ENCODE results near the gene GCFC2.
"Not testable (repeated sequence)": the region's sequence is repeated elsewhere in the genome, so short reads cannot be mapped to it uniquely, and the experiment has no call there.

Gene GCFC2

GRCh38 chr2:75710577-75711253 lies at the start of gene GCFC2:
Gene GCFC2 (minus strand): TSS chr2:75710915. CDS start chr2:75710855, 60 bp downstream.
- Mint-ChIP-seq H3K36me3 (peaks cover 5% of the 10 kb centered on the region), H3K27me3 (peaks cover 5% of the 10 kb centered on the region), H3K4me3 (peak within 1 kb of the TSS; percentile 89), H3K27ac (peak within 1 kb of the TSS; percentile 98), H3K4me1 (peaks cover 35% of the 10 kb centered on the region), H3K9me3 (no peaks in the 10 kb centered on the region)
- peak; percentile 85 for DNase-seq
- CTCF ChIA-PET, result no interaction called here

- CTCF ChIA-PET, result no interaction called here
- Mint-ChIP-seq H3K4me1 (no peaks in the 10 kb centered on the region), H3K4me3 (no peak overlapping the region), H3K36me3 (no peaks in the 10 kb centered on the region), H3K9me3 (no peaks in the 10 kb centered on the region), H3K27ac (no peak overlapping the region), H3K27me3 (peaks cover 5% of the 10 kb centered on the region)
- no peak for DNase-seq
Observed at GRCh38 chr2:75752828-75753227, 42.1 kb upstream of the GCFC2 start.

DNA sequence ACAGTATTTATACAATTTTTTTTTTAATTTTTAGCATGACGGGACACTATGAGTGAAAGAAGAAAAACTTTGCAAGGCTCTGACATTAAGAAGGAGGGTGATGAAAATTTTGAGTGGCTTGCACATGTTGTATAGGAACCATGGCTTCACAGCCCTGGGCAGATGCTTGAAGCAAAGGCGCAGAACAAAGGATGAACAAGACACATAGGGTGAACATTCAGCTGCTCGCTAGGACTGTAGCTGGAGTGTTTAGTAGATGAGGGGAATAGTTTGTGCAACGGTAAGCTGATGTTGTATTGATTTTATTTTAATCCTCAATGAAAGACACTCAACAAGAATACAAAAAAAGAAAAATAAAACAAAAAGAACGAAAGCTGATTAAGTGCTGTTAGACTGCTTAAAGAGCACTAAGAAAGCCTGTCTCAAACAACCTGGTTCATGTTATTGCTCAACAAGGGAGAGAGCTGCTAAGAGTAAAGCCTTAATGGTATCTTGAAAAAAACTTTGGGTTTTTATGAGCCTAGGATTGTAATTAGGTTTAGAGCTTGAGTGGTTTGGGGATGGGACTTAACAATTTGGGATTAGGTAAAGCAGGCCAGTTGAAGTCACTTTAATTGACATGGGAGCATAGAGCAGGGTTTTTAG lies 41.2 kb upstream of the GCFC2 start:
- Mint-ChIP-seq H3K27ac (no peak overlapping the region), H3K36me3 (no peaks in the 10 kb centered on the region), H3K4me1 (no peaks in the 10 kb centered on the region), H3K9me3 (no peaks in the 10 kb centered on the region), H3K27me3 (peaks cover 5% of the 10 kb centered on the region), H3K4me3 (no peak overlapping the region)
- DNase-seq, result no peak
- CTCF ChIA-PET, result no interaction called here

DNA sequence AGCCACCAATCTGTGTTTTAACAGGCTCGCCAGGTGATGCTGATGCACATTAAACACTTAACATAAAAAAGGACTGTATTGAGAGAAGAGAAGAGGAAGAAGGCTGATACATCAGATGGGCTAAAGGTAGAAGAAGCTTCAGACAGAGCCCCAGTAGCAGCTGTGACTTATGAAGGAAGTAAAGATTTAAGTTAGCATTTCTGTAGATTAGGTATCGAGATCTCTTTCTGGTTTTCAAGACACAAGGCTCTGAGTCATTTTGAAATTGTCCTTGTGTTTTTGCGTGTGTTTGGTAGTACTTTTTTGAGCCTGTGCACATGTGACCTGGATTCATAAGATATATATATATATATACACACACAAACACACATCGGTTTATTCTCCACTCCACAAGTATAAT lies 40.6 kb upstream of the GCFC2 start:
- no peaks in the 10 kb centered on the region for H3K9me3 Mint-ChIP-seq
- H3K27ac Mint-ChIP-seq, result no peak overlapping the region
- H3K4me3 Mint-ChIP-seq, result no peak overlapping the region
- H3K36me3 Mint-ChIP-seq, result no peaks in the 10 kb centered on the region
- peaks cover 5% of the 10 kb centered on the region for H3K27me3 Mint-ChIP-seq
- DNase-seq, result no peak
- no peaks in the 10 kb centered on the region for H3K4me1 Mint-ChIP-seq
- CTCF ChIA-PET, result no interaction called here

- Mint-ChIP-seq H3K27me3 (peaks cover 2% of the 10 kb centered on the region), H3K27ac (no peak overlapping the region), H3K36me3 (no peaks in the 10 kb centered on the region), H3K4me3 (no peak overlapping the region), H3K4me1 (no peaks in the 10 kb centered on the region), H3K9me3 (no peaks in the 10 kb centered on the region)
- CTCF ChIA-PET, result no interaction called here
- no peak for DNase-seq
Observed at GRCh38 chr2:75737961-75738360, 27.2 kb upstream of the GCFC2 start.

GRCh38 chr2:75736276-75736675 lies 25.6 kb upstream of the GCFC2 start:
- H3K4me1 Mint-ChIP-seq, result no peaks in the 10 kb centered on the region
- H3K36me3 Mint-ChIP-seq, result no peaks in the 10 kb centered on the region
- H3K4me3 Mint-ChIP-seq, result no peak overlapping the region
- H3K27ac Mint-ChIP-seq, result no peak overlapping the region
- peaks cover 5% of the 10 kb centered on the region for H3K27me3 Mint-ChIP-seq
- DNase-seq, result no peak
- no peaks in the 10 kb centered on the region for H3K9me3 Mint-ChIP-seq
- CTCF ChIA-PET, result no interaction called here

GRCh38 chr2:75729861-75730260 lies 19.1 kb upstream of the GCFC2 start:
- H3K27me3 Mint-ChIP-seq, result peaks cover 24% of the 10 kb centered on the region
- no peaks in the 10 kb centered on the region for H3K4me1 Mint-ChIP-seq
- no peak overlapping the region for H3K27ac Mint-ChIP-seq
- H3K9me3 Mint-ChIP-seq, result no peaks in the 10 kb centered on the region
- CTCF ChIA-PET, result interaction anchor here (1.0 to 1.6 kb wide), 2 partner anchors 8 to 89 kb away, joined by 3 read pairs; no protein-coding TSS in a partner anchor
- H3K4me3 Mint-ChIP-seq, result no peak overlapping the region
- no peaks in the 10 kb centered on the region for H3K36me3 Mint-ChIP-seq
- no peak for DNase-seq

- H3K27me3 Mint-ChIP-seq, result peaks cover 29% of the 10 kb centered on the region
- H3K27ac Mint-ChIP-seq, result no peak overlapping the region
- H3K4me3 Mint-ChIP-seq, result no peak overlapping the region
- CTCF ChIA-PET, result interaction anchor here (0.6 to 1.6 kb wide), 2 partner anchors 22 to 88 kb away, joined by 3 read pairs; no protein-coding TSS in a partner anchor
- no peaks in the 10 kb centered on the region for H3K4me1 Mint-ChIP-seq
- no peaks in the 10 kb centered on the region for H3K36me3 Mint-ChIP-seq
- DNase-seq, result no peak
- H3K9me3 Mint-ChIP-seq, result no peaks in the 10 kb centered on the region
Observed at GRCh38 chr2:75728614-75729419, 18.1 kb upstream of the GCFC2 start.

DNA sequence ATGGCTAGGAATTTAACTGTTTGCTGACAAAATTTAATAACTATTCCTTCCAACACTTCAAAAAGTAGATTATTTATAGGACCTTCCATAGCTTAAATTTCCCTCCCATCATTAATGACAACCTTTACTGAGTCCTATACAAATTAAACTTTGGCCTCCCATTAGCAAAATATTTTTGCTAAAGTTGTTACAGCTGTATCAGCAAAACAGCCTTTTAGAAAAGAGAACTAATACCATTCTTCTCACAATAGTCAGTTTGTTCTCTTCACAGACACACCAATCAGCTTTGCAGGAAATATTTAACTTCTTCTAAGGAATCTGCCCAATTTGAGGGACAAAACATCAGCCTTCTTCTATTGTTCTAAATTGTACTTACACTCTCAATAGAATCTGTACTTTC lies 12.0 kb upstream of the GCFC2 start:
- DNase-seq, result no peak
- CTCF ChIA-PET, result interaction anchor here (0.9 to 1.4 kb wide), 2 partner anchors 82 to 95 kb away, joined by 3 read pairs; no protein-coding TSS in a partner anchor
- no peak overlapping the region for H3K27ac Mint-ChIP-seq
- no peaks in the 10 kb centered on the region for H3K4me1 Mint-ChIP-seq
- H3K4me3 Mint-ChIP-seq, result no peak overlapping the region
- no peaks in the 10 kb centered on the region for H3K9me3 Mint-ChIP-seq
- no peaks in the 10 kb centered on the region for H3K36me3 Mint-ChIP-seq
- H3K27me3 Mint-ChIP-seq, result peaks cover 25% of the 10 kb centered on the region

GRCh38 chr2:75720525-75720924 lies 9.8 kb upstream of the GCFC2 start:
- Mint-ChIP-seq H3K27me3 (peaks cover 23% of the 10 kb centered on the region), H3K4me3 (no peak overlapping the region), H3K27ac (no peak overlapping the region), H3K9me3 (no peaks in the 10 kb centered on the region), H3K36me3 (no peaks in the 10 kb centered on the region), H3K4me1 (no peaks in the 10 kb centered on the region)
- CTCF ChIA-PET, result no interaction called here
- no peak for DNase-seq

DNA sequence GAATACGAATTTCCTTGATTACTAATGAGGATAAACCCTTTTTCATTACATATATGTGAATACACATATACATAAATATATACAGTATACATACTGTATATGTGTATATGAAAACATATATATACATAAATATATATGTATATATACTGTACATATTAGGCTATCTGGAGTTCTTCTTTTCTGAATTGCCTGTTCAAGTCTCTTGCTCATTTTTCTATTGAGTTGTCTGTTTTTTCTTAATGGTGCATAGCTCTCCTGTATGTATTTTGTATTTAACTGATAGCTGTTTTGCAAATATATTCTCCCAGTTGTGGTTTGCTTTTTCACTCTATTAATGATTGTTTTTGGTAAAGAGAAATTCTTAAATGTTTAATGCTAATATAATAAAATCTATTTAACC lies 8.9 kb upstream of the GCFC2 start:
- CTCF ChIA-PET, result no interaction called here
- Mint-ChIP-seq H3K4me3 (no peak overlapping the region), H3K4me1 (no peaks in the 10 kb centered on the region), H3K36me3 (no peaks in the 10 kb centered on the region), H3K27ac (no peak overlapping the region), H3K9me3 (no peaks in the 10 kb centered on the region), H3K27me3 (peaks cover 21% of the 10 kb centered on the region)
- DNase-seq, result no peak

GRCh38 chr2:75716406-75716805 lies 5.7 kb upstream of the GCFC2 start:
- CTCF ChIA-PET, result interaction anchor here (1.3 kb wide), 2 partner anchors 40 to 76 kb away, joined by 3 to 4 read pairs; no protein-coding TSS in a partner anchor
- H3K27ac Mint-ChIP-seq, result no peak overlapping the region
- H3K27me3 Mint-ChIP-seq, result peaks cover 12% of the 10 kb centered on the region
- peaks cover under 1% of the 10 kb centered on the region for H3K4me1 Mint-ChIP-seq
- H3K9me3 Mint-ChIP-seq, result no peaks in the 10 kb centered on the region
- DNase-seq, result no peak
- no peak overlapping the region for H3K4me3 Mint-ChIP-seq
- no peaks in the 10 kb centered on the region for H3K36me3 Mint-ChIP-seq

DNA sequence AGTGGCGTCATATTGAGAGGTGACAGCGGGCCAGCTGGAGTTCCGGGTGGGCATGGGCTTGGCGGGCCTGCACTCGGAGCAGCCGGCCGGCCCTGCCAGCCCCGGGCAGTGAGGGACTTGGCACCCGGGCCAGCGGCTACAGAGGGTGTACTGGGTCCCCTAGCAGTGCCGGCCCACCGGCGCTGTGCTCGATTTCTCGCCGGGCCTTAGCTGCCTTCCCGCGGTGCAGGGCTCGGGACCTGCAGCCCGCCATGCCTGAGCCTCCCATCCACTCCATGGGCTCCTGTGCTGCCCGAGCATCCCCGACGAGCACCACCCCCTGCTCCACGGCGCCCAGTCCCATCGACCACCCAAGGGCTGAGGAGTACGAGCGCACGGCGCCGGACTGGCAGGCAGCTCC lies 875 bp upstream of the GCFC2 start:
- H3K9me3 Mint-ChIP-seq, H3K27me3 Mint-ChIP-seq, DNase-seq, CTCF ChIA-PET, H3K36me3 Mint-ChIP-seq: not testable (repeated sequence)
- peak overlapping the region; percentile 89 for H3K4me3 Mint-ChIP-seq
- peak overlapping the region; percentile 98 for H3K27ac Mint-ChIP-seq
- H3K4me1 Mint-ChIP-seq, result peaks cover 28% of the 10 kb centered on the region

DNA sequence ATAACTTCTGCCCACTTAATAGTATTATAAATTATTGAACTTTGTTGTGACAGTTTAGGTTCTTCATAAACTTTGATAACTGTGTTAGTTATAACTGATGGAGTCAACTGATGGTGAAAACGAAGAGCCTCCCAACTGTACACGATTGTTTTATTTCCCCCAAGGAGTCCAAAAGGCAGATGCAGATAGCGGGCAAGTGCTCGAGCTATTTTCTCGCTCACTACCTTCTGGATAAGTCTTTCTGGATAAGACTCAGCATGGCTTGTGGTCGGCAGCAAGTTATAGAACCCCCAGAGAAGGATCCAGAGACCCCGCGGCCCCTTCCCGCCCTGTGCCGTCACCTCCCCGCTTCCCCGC lies 517 bp downstream of the GCFC2 start:
- Mint-ChIP-seq H3K27ac (peak overlapping the region; percentile 98), H3K27me3 (peaks cover 1% of the 10 kb centered on the region), H3K36me3 (peaks cover 7% of the 10 kb centered on the region), H3K4me1 (peaks cover 37% of the 10 kb centered on the region), H3K4me3 (peak overlapping the region; percentile 89), H3K9me3 (no peaks in the 10 kb centered on the region)
- DNase-seq, result no peak
- CTCF ChIA-PET, result interaction anchor here (1.1 kb wide), 1 partner anchor 69 kb away, joined by 3 read pairs; no protein-coding TSS in a partner anchor

Data from activated naive CD4-positive, alpha-beta T cell treated with anti-CD3 and anti-CD28 coated beads, Interleukin-2, amount 10 ng/mL, durations not matched to agents 7 days and 5 days (primary cell).